Measurements from ENCODE around the gene ADARB2.

ADARB2 gene

GRCh38 chr10:1686491-1686749, 50.9 kb downstream of the ADARB2 start:
- no peak for DNase-seq (ENCODE audit: low read depth)

DNA sequence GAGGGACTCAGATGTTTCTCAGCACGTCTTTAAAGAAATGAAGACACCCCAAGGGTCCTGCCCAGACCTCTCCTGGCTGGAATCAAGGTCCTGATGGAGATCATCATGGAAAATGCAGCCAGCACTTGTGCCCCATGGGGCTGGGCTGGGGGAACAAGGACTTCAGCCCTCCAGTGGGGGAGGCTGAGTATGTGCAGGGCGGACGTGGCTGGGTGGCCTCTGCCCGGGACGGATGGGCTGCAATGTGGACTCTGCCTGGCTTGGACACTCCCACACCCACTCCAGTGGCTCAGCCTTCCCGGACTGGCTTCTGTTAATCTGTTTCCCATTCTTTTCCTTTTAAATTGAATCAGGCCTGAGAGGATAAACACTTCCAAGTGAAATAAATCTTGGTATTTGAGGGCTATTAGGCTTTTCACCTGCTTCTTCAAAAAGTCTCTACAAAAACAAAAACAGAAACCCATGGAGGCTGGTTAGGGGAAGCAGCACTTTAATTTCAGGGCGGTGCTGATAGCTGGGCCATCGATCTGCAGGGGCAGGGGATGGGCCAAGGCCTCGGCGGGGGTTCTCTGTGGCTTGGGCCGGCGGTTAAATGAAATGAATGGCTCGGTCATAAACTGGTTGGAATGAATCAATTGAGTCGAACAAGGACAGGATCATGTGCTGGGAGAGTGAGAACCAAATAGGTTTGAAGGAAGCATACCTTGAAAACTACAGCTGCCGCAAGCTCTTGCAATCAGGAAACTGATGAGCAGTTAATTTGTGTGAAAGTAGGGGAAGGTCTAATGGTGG, 51.4 kb downstream of the ADARB2 start:
- no peak for DNase-seq (ENCODE audit: low read depth)

DNA sequence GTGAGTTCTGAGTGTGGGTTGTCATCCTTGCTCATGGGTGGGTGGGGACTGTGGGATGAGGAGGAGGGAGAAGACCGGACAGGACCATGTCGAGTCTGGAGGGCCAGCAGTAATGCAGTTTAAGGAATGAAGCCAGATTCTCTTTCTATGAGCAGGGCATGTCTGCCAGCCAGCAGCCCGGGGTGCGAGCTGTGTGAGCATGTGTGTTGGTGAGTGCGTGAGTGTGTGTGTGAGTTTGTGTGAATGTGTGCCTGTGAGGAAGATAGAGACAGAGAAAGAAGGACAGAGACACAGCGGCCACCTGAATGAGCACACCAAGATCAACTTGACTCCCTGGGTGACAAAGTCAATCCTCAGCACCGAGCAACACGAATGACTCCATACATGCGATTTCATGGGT, 52.3 kb downstream of the ADARB2 start:
- no peak for DNase-seq (ENCODE audit: low read depth)

DNA sequence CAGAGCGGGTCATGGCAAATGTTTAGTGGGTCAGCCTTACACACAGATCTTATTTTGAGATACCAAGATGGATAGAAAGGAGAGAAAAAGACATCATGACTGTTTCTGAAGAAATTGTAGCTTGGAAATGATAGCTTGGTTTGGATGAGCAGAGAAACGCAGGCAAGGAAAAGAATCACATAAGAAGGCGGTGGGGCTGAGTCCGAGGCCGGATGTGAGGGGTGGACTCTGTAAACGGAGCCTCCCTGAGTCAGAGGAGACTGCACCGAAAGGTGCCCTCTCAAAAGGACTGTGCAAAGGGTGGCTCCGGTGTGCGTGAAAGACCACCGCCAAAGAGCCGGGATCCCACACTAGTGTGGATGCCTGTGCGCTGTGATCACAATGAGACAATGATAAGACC, 53.7 kb downstream of the ADARB2 start:
- DNase-seq (ENCODE audit: low read depth) = no peak

GRCh38 chr10:1679821-1680650, 57.3 kb downstream of the ADARB2 start:
- DNase-seq (ENCODE audit: low read depth) = no peak

DNA sequence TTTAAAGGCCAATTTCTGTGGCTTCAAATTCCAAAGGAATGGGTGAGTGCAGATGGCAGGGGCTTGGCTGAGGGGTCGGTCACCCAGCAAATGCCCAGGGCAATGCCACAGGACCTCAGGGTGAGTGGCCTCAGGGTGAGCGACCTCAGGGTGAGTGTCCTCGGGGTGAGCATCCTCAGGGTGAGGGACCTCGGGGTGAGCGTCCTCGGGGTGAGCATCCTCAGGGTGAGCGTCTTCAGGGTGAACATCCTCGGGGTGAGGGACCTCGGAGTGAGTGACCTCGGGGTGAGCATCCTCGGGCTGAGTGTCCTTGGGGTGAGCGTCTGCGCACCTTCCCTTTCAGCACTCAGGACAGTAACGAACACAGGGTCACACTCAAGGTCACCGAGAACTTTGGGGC, 59.2 kb downstream of the ADARB2 start:
- no peak for DNase-seq (ENCODE audit: low read depth)

GRCh38 chr10:1677307-1677939, 59.9 kb downstream of the ADARB2 start:
- no peak for DNase-seq (ENCODE audit: low read depth)

DNA sequence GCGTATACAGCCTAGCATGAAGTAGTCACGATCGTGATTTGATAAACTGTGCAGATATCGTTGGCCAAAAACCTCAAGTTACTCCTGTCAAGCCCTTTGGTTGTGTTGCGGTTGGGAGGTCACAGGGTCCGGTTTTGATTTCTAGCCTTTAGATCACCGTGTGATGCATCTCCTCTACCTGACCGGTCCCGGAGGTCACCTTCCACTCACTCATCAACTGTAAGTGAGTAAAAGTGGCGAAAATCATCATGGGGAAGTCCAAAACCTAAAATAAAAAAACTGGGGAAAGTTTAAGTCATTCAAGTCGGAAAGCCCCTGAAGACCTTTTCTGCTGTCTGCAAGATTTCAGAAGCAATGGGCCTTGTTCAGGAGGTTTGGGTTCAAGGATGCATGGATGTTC, 62.8 kb downstream of the ADARB2 start:
- no peak for DNase-seq (ENCODE audit: low read depth)

DNA sequence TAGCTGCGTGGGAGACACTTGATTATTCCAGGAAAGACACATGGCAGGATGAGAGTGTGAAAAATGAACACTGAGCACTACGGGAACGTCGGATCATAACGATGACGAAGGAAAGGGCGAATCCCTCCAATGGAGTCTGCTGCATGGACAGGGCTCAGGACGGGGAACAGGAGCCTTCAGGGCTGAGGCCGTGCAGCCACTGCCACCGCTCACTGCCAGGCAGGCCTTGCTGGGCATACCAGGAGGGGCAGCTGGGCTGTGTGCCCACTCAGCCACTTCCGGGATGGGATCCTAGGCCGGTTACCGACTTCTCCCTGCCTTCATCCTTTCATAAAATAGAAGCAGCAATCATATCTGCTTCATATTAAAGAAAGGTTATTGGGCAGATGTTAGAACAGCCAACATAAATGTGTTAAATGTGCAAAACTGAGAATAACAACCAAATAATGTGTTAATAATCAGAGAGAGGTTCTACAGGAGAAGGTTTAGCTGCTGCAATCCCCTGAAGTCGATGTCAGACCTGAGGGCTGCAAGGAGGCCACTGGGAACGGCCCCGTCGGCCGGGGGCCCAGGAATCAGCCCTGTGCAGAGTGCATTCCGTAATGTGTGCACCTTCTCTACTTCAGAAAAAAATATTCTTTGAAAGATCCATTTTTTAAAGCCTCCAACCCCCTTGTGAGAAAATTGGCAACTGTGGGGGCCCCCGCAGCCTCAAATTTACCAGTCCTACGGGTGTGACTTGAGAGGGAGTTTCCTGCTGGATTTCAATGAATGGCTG, 63.6 kb downstream of the ADARB2 start:
- no peak for DNase-seq (ENCODE audit: low read depth)

- DNase-seq (ENCODE audit: low read depth) = no peak
Observed at GRCh38 chr10:1672001-1672781, 65.1 kb downstream of the ADARB2 start.

- DNase-seq (ENCODE audit: low read depth) = no peak
Observed at GRCh38 chr10:1671366-1672000, 65.8 kb downstream of the ADARB2 start.

DNA sequence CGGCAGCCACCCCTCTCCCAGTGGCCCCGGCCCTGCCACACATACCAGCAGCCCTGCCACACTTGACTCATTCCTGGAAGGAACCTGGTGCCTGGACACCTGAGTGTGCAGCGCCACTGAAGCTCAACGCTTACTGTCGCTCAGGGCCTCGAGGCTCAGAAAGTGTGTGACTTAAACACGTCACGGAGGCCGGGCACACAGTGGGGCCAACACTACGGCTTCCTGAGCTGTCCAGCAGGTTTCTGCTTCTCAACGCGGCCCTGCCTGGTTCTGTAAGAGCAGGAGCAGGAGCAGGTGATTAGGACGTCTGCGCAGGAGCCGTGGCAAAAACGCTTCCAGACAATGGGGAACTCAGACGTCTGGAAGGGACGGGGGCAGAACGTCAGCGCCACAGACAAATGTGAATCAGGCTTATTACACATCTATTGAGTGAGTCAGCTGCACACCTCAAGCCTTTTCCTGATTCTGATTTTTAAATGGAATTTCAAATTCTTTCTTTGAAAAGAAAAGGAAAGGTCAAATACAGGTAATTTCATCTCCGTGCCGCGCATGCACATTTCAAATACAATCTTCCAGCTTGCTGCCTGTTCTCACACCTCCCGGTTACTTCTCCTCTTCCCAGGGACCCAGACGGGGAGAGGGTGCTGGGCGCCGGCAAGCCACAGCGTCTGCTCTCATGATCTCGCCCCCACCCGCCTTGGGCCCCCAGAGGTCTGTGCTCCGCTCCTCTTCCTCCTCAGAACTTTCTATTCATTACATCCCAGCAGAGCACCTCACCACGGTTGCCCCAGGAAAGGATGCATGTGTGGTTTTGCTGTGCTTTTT, 66.6 kb downstream of the ADARB2 start:
- DNase-seq (ENCODE audit: low read depth) = no peak

DNA sequence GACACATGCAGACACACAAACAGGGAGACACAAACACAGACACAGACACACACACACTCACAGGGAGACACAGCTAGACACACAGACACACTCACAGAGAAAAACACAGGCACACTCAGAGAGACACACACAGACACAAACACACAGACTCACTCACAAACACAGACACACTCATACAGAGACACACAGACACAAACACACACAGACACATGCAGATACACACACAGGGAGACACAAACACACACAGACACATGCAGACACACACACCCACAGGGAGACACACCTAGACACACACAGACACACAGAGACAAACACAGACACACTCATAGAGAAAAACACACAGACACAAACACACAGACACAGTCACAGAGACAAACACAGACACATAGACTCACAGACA, 67.9 kb downstream of the ADARB2 start:
- DNase-seq (ENCODE audit: low read depth) = no peak

GRCh38 chr10:1668399-1668798, 68.9 kb downstream of the ADARB2 start:
- no peak for DNase-seq (ENCODE audit: low read depth)

DNA sequence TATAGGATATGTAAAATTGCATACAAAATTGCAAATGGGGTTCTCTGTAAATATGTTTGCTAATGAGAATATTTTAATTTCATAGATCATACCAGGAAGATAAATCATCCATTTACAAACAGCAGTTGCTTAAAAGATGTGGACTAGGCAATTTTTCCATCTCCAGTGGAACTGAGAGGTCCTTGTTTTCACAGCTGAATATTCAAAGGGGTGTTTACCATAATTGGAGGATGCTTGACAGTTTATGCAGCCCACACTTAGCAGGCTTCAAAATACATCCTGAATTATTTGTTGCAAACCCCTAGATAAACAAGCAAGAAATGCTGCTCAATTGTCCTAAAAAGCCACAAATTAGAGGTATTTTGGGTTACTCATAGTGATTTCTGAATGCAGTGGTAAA, 69.9 kb downstream of the ADARB2 start:
- DNase-seq (ENCODE audit: low read depth) = no peak

DNA sequence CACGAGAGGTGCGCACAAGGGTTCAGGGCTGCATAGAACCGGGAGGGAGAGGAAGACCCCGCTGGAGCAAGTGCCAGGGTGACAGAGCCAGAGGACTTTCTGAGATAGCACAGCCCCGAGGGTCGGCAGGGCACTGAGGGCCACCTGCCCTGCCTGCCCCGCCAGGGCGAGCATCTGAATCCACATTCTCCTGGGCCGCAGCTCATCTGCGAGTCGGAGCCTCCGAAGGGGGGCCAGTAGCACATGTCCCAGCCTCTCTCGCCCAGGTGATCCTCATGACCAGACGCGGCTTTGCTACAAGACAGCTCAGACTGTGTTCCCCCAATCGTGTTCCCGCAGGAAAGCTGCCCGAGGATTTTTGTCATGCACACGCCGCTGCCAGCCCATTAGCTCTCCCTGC, 71.2 kb downstream of the ADARB2 start:
- no peak for DNase-seq (ENCODE audit: low read depth)

- DNase-seq (ENCODE audit: low read depth) = no peak
Observed at GRCh38 chr10:1665681-1666080, 71.6 kb downstream of the ADARB2 start.

GRCh38 chr10:1665021-1665661, 72.2 kb downstream of the ADARB2 start:
- no peak for DNase-seq (ENCODE audit: low read depth)

- no peak for DNase-seq (ENCODE audit: low read depth)
Observed at GRCh38 chr10:1664333-1664964, 72.9 kb downstream of the ADARB2 start.
